Suprapubic skin (tissue), 4 donors: ENCODE data around the gene ASXL3.

ENCODE experiments used
- CTCF ChIP-seq, 2 donors: fragments of 200-600 bp in 1 of 2; fragments of 450-650 bp in 1 of 2; sonication (generic) in 1 of 2; IDR thresholded peaks; one replicate each; pipeline ENCODE4 v1.5.1; 2016 to 2019; ENCODE audit warnings: antibody characterized with exemption in 2 of 2, mild to moderate bottlenecking in 1 of 2, moderate library complexity in 1 of 2
- EP300 ChIP-seq: sonication (generic); formaldehyde crosslinking; IDR thresholded peaks from one replicate; pipeline ENCODE4 v1.6.1; 2017; ENCODE audit warnings: antibody characterized with exemption
- POLR2A ChIP-seq, 2 donors: fragments of 450-650 bp; IDR thresholded peaks; one replicate each; pipeline ENCODE4 v1.6.1; 2017; ENCODE audit warnings: antibody characterized with exemption in 2 of 2, mild to moderate bottlenecking in 2 of 2, moderate library complexity in 2 of 2
- POLR2AphosphoS5 ChIP-seq, 3 donors: sonication (generic); formaldehyde crosslinking; IDR thresholded peaks; one replicate each; pipeline ENCODE4 v1.6.1; 2017; ENCODE audit warnings: antibody characterized with exemption in 3 of 3

- TF ChIP-seq POLR2AphosphoS5 (IDR thresholded peaks at IDR 0.05) = no peak
- TF ChIP-seq CTCF (IDR thresholded peaks at IDR 0.05) = no peak
- no peak for TF ChIP-seq POLR2A (IDR thresholded peaks at IDR 0.05)
- no peak for TF ChIP-seq EP300
Observed at GRCh38 chr18:33694593-33694992, 116.6 kb downstream of the ASXL3 start.
